Keratinocyte (primary cell): Measurements from ENCODE around the gene MAP3K4.

Experiments
- EZH2 ChIP-seq: IDR thresholded peaks from one replicate; pipeline ENCODE4 v1.6.1; 2012; ENCODE audit warnings: inconsistent platforms, mild to moderate bottlenecking, low read length, moderate library complexity
- TF ChIP-seq, protein P1 (sequence below), 3 experiments: IDR thresholded peaks in 1 of 3; conservative IDR thresholded peaks in 1 of 3; optimal IDR thresholded peaks in 1 of 3; 2 replicates in 2 of 3; 3 replicates in 1 of 3; pipeline versions ENCODE3 to v1.5.1; 2011; ENCODE audit warnings: low read length in 3 of 3, mild to moderate bottlenecking in 3 of 3, moderate library complexity in 2 of 3, control low read depth in 1 of 3, inconsistent platforms in 1 of 3; ENCODE audit not compliant: insufficient read depth in 2 of 3; ENCODE audit errors: extremely low read depth in 1 of 3

DNA sequence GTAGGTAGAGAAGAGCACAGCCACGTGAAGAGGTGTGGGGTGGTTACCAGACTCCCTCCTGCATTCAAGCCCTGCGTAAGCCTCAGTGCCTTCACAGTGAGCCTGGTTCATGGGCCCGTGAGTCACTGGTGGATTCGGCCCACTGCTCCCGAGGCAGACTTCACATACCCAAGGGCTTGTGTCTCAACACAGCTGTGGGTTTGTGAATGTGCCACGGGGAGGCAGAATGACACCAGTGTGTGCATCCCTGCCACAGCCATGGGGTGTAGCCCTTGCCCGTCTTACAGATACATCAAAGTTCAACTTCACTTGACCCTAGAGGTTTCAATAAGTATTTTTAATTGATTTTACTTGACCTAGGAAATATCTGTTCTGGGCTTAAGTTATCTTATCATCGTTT, 108.5 kb downstream of the MAP3K4 start:
- TF ChIP-seq EZH2: no peak
- TF ChIP-seq, protein P1, sequence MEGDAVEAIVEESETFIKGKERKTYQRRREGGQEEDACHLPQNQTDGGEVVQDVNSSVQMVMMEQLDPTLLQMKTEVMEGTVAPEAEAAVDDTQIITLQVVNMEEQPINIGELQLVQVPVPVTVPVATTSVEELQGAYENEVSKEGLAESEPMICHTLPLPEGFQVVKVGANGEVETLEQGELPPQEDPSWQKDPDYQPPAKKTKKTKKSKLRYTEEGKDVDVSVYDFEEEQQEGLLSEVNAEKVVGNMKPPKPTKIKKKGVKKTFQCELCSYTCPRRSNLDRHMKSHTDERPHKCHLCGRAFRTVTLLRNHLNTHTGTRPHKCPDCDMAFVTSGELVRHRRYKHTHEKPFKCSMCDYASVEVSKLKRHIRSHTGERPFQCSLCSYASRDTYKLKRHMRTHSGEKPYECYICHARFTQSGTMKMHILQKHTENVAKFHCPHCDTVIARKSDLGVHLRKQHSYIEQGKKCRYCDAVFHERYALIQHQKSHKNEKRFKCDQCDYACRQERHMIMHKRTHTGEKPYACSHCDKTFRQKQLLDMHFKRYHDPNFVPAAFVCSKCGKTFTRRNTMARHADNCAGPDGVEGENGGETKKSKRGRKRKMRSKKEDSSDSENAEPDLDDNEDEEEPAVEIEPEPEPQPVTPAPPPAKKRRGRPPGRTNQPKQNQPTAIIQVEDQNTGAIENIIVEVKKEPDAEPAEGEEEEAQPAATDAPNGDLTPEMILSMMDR (optimal IDR thresholded peaks at IDR 0.05 in 1 of 3, IDR thresholded peaks at IDR 0.05 in 1 of 3, conservative IDR thresholded peaks at IDR 0.05 in 1 of 3; ENCODE audit: extremely low read depth in 1 of 3, insufficient read depth in 2 of 3, low read length in 3 of 3): peak in 1 of 3 experiments; percentile 26
